ENCODE measurements around the gene ZBTB47.

DNA sequence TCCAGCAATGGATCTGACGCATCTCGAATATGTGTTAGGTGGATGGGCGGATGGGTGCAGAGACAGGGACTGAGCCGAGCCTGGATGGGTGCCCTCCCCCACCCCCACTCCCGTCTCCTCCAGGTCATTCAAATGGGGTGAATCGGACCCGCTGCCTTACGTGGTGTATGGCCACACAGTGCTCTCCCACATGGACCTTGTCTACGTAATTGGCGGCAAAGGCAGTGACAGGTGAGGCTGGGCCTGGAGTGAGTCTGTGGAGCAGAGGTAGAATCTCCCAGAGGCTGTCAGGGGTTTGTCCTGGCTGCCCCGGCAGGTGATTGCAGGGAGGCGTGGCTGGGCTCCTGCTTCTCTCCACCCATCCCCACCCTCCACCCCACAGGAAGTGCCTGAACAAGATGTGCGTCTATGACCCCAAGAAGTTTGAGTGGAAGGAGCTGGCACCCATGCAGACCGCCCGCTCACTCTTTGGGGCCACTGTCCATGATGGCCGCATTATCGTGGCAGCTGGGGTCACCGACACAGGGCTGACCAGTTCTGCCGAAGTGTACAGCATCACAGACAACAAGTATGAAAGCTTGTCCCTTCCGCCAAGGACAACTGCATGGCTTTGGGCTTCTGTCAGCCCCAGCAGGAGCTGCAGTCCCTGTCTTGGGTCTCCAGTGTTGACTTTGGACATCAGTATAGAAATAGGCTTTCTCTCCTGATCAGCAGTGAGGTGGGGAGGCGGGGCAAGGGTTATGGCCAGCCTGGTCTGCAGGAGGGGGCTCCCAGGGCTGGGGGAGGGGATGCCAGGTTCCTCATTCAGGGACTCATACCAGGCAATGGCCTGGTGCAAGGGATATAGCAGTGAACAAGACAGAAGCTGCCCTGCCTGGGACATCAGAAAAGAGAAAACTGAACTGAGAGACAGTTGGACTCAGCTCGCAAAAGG, 35.3 kb downstream of the ZBTB47 start:
- TF ChIP-seq CTCF (IDR thresholded peaks at IDR 0.05) (no peak), EZH2 (IDR thresholded peaks at IDR 0.05) (no peak), EZH2phosphoT487 (IDR thresholded peaks at IDR 0.05) (no peak)

Data from neural progenitor cell (in vitro differentiated cells).